GOT3 (cell line): ENCODE results near the gene KIT.

Experiments used
- DNase-seq: peaks from one replicate; lab custom pipeline; 2025; ENCODE audit warnings: mixed read lengths; lab: John Stamatoyannopoulos, UW

The KIT gene

GRCh38 chr4:54745031-54745770 lies 87.4 kb downstream of the KIT start:
- DNase-seq, result no peak

DNA sequence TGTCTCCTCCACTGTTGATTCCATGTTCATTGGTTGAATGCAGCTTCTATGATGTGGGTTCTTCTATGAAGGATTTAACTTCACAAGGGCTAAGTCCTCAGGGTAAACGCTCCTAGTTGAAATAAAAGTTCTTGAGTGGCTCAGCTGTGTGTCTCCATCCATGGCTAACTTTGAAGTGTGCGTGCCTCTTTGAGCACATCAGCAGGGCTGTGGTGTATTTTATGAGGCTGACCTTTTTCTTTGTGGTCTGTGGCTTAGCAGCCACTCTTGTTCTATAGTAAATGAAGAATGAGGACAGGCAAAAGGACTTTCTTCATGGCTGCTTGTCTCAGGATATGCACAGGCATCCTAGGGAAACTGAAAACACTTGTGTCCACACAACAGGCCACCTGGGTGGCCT lies 88.5 kb downstream of the KIT start:
- DNase-seq, result no peak

DNA sequence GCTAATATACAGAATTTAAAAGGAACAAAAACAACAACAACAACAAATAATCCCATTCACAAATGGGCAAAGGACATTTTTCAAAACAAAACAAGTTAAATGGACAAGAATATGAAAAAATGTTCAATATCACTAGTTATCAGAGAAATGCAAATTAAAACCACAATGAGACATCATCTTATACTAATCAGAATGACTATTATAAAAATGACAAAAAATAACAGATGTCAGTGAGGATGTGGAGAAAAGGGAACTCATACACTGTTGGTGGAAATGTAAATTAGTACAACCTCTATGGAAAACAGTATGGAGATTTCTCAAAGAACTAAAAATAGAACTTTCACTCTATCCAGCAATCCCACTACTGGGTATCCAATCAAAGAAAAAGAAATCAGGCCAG lies 92.6 kb downstream of the KIT start:
- DNase-seq, result no peak

DNA sequence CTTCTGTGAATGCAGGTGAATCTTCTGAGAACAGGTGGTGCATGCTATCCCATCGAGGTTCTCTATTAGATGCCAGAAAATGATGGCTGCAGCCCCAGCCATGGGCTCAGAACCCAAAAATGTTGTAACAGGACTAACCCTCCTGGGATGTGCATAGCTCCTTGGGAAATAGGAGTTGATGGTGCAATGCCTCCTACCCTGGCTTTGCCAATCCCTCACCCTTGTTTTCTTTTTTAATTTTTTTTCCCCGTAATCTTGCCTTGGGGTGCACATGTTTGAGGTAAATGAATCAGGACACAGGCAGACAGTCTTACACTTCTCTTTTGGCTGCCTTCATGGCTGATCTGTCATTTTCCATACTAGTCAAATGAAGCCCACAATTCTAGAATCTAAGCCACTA lies 96.6 kb downstream of the KIT start:
- no peak for DNase-seq

GRCh38 chr4:54764476-54764875 lies 106.7 kb downstream of the KIT start:
- no peak for DNase-seq

- DNase-seq, result no peak
Measured at GRCh38 chr4:54767376-54767775, 109.6 kb downstream of the KIT start.

DNA sequence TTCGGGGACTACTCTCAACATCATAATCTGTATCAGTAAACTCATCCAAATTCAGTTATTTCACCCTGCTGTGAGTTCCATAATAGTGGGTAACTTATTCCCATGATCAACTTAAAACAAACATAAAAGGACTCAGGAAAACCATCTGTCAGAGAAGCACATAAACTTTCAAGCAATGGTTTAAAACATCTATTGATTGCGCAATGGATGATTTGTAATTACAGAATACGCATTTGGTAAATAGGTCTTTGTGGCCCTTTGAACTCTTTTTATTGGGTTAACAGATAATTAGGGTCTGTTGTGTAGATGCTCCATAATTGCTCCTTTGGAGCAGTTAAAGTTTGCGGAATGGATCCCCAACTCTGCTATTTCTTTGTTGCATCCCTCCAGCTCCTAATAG lies 115.3 kb downstream of the KIT start:
- DNase-seq, result no peak

DNA sequence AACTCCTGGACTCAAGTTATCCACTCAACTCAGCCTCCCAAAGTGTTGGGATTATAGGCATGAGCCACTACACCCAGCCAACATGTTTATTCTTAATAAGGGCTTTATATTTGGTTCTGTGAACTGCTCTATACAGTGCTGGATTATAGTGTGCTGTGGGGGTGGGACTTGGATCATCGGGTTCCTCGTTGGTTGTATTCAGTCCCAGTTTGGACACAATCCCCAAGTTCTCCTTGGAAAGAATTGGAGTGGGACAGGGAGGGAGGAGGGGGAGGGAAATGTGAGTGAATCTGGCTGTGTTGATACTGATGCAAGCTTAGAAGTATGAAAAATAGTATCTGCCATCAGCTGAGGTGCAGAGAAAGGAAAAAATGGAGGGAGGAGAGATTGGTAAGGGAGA lies 121.3 kb downstream of the KIT start:
- no peak for DNase-seq

GRCh38 chr4:54779476-54780148 lies 121.9 kb downstream of the KIT start:
- no peak for DNase-seq

- DNase-seq, result no peak
Measured at GRCh38 chr4:54780149-54780495, 122.4 kb downstream of the KIT start.

- no peak for DNase-seq
Measured at GRCh38 chr4:54781756-54782155, 124.0 kb downstream of the KIT start.

DNA sequence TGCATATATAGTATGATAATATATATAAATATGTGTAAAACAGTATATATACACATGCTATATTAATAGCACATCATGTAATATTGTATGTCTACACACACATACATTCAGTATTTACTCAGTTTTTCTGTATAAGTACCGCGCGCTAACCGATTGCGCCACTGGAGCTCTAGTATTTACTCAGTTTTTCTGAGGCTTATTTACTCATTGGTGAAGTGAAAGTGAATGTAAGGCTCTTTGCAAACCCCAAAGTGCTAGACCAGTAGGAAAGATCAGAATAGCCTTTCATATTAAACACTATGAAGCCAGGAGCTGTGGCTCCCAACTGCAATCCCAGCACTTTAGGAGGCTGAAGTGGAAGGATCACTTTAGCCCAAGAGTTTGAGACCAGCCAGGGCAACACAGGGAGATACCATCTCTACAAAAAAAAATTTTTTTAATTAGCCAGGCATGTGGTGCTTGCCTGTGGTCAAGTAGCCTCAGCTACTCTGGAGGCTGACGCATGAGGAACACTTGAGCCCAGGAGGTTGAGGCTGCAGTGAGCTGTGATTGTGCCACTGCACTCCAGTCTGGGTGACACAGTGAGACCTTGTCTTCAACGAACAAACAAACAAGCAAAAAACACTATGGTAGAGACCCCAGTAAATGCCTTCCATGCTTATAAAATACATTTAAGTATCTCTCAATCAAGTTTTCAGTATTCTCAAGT lies 125.8 kb downstream of the KIT start:
- no peak for DNase-seq

GRCh38 chr4:54784161-54784671 lies 126.5 kb downstream of the KIT start:
- no peak for DNase-seq
